ENCODE measurements around the gene ZNF302.

DNA sequence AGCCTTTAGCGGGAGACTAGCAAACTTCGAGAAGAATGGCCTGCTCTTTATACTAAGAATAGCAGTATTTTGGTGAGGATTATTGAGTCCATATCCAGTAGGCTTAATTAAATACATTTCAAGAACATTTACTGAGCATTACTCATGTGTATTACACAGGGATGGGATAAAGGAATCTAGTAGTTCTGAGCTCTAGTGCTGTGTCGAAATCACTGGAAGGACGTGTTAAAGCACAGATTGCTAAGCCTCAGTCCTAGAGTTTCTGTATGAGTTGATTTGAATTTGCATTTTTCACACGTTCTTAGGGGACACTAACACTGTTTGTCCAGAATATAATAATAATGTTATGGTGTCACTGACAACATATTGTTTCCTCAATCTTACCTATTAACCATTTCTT lies 9.0 kb downstream of the ZNF302 start:
- TF ChIP-seq, protein P1, sequence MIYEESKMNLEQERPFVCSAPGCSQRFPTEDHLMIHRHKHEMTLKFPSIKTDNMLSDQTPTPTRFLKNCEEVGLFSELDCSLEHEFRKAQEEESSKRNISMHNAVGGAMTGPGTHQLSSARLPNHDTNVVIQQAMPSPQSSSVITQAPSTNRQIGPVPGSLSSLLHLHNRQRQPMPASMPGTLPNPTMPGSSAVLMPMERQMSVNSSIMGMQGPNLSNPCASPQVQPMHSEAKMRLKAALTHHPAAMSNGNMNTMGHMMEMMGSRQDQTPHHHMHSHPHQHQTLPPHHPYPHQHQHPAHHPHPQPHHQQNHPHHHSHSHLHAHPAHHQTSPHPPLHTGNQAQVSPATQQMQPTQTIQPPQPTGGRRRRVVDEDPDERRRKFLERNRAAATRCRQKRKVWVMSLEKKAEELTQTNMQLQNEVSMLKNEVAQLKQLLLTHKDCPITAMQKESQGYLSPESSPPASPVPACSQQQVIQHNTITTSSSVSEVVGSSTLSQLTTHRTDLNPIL (CRISPR knock-in tag; IDR thresholded peaks at IDR 0.05; ENCODE audit: low read depth): no peak
- TF ChIP-seq ZNF565 (CRISPR knock-in tag; conservative IDR thresholded peaks at IDR 0.05; ENCODE audit: low read depth) (no peak), ARNTL (CRISPR knock-in tag; IDR thresholded peaks at IDR 0.05; ENCODE audit: borderline replicate concordance, low read depth) (no peak), PPARA (CRISPR knock-in tag; IDR thresholded peaks at IDR 0.05; ENCODE audit: borderline replicate concordance) (no peak), ISL1 (CRISPR knock-in tag; IDR thresholded peaks at IDR 0.05) (no peak)
